Anterior cingulate cortex (tissue), 58 donors: Measurements from ENCODE around the gene TMEM117.

Experiments
- DNase-seq, 58 donors: peaks; one replicate each; lab custom pipeline; 2025; lab: John Stamatoyannopoulos, UW

TMEM117 gene

DNA sequence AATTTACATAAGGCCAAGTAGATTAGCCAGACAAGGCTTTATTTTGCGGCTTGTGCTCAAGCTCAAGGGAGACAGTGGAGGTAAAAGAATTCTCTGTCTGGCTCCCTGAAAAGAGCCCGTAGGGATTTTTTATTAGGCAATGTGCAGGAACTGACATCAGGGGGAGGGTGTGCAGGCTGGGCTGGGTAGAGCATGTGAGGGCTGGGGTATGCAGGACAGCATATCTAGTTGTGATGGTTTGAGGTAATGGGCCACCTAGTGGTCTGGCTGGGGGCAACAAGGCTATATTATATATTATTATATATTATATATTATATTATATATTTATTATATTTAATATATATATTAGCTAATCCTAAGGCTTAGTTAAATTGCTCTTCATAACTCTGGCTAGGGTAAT lies 102.1 kb downstream of the TMEM117 start:
- no peak for DNase-seq

DNA sequence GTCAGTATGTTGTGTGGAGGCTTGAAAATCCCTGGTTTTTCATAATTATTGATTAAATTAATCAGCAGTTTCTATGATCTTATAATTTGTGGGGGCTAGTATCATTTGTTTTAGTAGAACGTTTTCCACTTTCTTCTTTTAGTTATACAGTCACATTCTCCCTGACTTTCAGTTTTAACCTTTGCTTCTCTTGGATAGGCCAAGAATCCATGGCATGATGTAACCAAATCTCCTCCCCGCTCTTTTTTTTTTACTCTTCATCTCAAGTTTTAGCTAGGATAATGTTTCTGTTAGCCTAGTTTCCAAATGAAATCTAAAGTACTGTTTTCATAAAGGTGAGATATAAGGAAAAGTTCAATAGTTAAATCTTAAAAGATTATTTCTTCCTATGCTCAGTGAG lies 106.5 kb downstream of the TMEM117 start:
- DNase-seq, result no peak

DNA sequence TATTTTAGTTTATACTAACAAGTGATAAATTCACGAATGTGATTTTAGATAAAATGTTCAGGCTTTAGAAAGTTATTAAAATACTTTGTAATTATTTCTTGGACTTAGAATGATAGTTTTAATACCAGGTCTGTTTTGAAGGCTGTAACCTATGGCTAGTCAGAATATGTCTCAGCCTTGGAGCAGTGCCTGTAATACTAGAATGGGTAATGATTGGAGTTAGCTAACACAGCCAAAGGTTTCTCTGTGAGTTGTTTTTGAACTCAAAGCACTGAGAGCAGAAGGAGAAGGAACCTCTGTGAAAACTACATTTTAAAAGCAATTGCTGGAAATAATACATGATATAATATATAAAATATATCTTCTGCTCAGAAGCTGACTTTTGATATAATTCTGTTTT lies 110.1 kb downstream of the TMEM117 start:
- DNase-seq, result no peak

DNA sequence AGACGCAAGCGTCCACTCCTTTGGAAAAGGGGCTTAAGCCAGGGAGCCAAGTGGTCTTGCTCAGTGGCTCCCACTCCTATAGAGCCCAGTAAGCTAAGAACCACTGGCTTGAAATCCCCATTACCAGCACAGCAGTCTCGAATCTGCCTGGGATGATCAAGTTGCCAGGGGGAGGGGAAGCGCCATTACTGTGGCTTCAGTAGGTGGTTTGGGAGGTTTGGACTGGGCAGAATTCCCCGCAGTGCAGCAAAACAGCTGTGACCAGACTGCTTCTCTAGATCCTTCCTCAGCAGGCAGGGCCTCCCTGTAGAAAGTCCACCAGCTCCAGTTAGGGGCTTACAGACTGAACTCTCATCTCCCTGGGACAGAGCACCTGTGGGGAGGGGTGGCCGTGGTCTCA lies 115.4 kb downstream of the TMEM117 start:
- DNase-seq, result no peak

DNA sequence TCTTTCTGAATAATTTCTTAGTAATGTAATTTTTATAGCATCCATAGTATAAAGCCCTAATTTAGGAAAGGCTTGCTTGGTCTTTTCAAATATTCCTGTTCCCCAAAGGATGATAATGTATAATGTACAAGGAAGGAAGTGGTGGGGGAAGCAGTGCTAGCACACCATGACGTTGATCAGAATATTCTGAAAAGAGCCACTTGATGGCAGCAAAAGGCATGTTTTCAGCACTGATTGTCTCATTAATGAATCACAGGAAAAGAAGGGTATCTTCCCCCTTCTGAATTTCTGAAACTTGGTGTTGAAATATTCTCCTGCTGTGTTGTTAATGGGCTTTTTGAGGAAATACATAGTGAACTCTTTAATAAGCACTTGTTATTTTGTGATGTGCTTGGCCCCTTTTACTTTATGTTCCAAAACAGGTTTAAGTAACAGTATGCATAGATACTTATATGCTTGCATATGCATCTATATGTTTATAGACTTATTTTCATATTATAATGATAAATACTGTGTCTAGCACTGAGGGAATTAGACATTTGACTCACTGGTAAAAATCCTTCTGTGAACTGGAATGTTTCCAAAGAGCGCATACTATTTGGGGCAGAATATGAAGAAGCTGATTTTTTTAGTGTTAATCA lies 122.0 kb downstream of the TMEM117 start:
- peak in 19 of 58 donors; percentile 0 to 34 (median 2) for DNase-seq

DNA sequence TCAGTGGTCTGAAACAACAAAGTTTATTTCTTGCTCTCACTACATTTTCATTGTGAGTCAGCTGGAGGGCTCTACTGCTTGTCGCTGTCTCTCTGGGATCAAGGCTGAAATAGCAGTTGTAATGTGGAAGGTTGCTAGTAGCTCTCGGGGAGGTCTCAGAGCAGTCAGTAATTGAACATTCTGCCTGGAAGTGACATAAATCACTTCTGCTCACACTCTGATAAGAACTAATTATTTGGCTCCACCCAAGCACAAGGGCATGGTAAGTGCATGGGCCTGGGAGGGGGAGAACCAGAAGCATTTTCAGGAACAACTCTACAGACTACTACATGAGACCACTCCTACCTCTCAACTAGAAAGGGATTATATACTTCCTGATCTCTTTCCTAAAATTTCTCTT lies 128.2 kb downstream of the TMEM117 start:
- no peak for DNase-seq

DNA sequence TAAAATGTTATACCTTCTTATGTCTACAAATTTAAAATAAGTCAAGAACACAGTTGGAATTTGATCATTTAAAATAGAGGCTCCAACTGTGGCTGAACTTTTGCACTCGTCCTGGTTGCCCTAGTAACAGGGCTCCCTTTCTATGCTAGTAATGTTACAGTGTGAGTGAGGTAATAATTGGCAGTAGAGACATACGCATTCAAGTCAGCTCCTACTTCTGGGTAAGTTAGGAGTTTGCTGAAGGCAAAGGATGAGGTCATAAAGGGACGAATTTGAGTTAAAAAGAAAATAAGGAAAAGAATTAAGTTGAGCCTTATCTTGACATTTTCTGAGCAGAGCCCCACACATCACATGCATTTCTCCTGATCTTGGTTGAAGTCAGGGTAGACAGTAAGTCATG lies 129.1 kb downstream of the TMEM117 start:
- no peak for DNase-seq

DNA sequence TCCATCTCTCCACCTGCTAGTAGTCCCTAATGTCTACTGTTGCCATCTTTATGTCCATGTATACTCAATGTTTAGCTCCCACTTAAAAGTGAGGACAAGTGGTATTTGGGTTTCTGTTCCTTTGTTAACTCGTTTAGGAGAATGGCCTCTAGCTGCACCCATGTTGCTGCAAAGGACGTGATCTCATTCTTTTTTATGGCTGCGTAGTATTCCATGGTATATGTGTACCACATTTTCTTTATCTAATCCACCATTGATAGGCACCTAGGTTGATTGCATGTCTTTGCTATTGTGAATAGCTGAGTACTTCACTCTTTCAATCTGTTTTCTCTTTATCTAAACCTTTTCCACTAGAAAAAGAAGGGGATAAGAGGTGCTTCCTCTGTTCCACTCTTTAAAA lies 130.0 kb downstream of the TMEM117 start:
- DNase-seq, result no peak

DNA sequence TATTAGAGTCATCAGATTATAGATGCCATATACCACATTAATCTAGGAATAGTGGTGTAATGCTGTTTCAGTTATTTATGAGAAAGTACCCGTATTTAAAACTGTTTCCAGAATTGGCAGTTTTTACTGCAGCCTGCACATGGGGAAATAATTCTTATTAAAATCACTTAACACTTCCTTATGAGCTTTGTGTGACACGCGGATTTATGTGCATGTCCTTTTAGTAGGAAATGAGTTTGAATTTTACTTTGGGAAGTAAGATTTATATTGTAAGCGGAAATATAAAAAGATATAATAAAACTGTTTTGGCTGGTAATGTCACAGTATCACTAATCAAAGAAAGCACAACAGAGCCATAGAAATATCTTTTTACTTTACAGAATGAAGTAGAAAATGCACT lies 132.9 kb downstream of the TMEM117 start:
- no peak for DNase-seq

DNA sequence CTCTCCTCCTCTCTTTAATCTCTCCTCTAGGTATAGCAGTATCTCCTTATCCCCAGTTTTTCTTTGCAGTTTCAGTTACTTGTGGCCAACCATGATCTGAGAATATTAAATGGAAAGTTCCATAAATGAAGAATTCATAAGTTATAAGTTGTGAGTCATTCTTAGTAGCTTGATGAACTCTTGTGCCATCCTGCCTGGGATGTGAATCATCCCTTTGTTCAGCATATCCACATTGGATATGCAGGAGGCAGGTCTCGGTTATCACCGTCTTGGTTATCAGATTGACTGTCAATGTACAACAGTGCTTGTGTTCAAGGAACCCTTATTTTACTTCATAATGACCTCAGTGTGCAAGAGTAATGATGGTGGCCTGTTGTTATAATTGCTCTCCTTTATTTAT lies 134.0 kb downstream of the TMEM117 start:
- no peak for DNase-seq

DNA sequence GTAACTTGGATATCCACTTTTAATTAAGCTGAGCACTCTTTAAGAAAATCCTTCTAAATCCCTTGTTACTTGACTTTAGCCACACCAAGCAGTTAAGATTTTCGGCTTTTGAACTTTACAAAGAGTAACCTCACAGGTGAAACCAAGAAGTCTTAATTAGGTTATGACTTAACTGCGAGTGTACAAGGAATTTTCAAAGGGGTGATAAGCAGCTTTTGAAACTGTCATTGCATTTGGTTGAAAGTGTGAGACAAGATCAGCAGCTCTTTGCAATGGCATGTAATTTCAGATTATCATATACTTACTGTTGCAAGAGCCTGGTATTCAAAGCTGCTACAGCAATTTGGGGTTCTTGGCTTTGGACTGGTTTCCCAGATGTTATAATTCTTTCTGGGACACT lies 137.5 kb downstream of the TMEM117 start:
- no peak for DNase-seq

DNA sequence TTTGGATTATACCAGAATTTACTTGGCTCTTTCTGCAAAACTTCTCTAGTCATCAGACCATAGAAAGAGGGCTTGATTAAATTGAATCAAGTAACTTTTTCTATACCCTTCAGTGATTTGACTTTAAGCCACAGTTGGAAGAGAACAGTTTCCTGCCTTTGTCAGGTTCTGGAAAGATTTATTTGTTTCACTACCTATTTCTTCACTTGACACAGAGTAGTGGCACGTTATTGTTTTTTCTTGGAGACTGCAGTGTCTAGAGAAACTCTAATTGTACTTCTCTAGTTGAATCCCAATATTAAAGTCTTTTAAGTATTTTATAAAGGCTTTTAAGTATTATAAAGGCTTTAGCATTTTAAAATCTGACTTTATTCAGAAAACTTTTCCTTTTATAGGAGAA lies 138.1 kb downstream of the TMEM117 start:
- no peak for DNase-seq

DNA sequence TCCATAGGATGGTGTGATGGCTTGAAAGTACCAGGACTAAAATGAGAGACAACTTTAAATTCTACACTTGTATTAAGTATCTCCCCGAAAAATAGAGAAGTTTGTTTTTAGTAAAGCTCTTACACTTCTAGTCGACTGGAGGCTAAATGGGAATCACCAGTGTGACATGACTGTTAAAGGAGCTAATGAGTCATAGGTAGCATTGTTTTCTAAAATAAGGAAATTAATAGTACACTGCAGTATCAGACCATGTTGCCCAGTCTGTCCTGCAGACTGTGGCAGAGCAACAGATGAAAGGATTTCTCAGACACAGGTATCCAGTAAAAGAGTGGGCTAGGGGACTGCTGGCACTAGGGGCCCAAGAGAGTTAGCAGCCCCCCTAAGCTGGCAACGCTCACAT lies 140.1 kb downstream of the TMEM117 start:
- DNase-seq, result no peak

DNA sequence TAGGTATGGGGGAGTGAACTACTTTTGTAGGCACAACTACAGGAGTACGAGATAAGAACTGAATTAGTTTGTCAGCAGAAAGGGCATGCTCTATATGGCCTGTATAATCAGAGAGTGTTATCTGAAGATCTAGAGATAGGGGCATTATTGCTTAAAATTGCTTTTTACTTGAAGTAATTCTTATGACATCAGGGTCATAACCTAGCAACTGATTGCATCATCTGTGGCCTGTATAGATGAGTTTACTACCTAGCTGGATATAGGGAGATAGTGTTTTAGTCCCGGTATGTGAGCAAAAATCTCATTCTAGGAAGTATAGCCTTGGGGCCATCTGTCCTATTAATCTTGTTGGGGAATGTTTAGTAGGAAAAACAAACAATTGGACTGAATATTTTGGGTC lies 142.7 kb downstream of the TMEM117 start:
- DNase-seq, result no peak

DNA sequence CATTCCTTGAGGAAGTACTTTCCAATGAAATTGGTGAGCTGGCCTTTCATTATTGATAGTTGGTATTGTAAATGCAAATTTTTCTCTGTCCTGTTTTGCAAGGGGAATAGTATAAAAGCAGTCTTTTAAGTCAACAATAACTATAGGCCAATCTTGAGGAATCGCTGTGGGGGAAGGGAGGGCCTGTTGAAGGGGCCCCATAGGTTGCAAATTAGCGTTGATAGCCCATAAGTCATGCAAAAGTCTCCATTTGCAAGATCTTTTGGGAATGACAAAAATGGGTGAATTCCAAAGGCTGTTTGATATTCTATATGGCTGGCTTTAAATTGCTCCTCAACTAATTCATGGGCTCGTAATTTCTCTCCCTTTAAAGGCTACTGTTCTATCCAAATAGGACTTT lies 143.6 kb downstream of the TMEM117 start:
- no peak for DNase-seq

DNA sequence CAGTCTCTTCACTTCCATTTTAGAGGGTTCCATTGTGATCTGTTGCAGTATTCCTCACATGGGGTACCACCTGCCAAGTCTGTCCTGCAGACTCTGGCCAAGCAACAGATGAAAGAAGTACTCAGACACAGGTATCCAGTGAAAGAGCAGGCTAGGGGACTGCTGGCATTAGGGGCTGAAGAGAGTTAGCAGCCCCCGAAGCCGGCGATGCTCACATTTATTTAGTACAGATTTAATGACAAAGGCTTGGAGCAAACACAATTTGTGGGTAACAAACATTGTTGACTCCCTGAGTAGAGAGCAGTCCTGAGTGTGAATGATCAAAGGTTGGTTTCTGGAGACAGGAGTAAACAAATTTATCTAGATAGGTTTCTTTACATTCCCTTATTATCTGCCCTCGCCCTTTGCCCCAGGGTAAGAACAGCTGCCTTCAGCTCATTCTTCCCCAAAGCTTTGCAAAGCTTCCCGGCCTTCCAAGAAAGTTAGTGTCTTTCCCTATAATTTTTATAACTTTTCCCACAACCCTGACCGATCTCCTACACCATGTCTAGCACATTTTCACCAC lies 144.8 kb downstream of the TMEM117 start:
- no peak for DNase-seq

DNA sequence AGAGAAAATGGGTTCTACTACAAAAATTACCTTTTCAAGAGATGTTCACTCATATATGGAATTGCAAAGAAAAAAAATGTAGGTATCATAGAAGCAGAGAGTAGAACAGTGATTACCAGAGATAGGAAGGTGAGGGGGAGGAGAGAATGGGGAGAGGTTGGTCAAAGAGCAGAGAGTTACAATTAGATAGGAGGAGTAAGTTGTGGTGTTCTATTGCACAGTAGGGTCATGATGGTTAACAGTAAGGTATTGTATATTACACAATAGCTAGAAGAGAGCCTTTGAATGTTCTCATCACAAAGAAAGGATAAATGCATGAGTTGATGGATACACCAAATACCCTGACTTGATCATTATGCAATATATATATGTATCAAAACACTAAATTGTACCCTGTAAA lies 145.8 kb downstream of the TMEM117 start:
- DNase-seq, result no peak

DNA sequence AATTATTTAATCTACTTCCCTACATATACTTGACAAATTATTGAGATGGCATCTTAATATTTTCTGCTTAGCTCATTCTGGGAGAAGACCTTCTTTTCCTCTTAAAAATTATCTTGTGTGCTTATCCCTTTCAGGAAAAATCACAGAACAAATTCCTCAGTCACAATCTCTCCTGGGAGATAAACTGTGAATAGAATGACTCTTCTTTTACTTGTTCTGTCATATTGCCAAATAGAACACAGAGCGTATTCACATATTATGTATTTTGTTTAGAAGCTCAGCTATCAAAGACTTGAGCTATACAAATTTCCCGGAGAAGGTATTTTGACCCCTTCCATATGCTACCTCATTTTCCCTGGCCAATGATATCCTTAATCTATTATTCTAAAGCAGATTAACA lies 146.7 kb downstream of the TMEM117 start:
- no peak for DNase-seq

DNA sequence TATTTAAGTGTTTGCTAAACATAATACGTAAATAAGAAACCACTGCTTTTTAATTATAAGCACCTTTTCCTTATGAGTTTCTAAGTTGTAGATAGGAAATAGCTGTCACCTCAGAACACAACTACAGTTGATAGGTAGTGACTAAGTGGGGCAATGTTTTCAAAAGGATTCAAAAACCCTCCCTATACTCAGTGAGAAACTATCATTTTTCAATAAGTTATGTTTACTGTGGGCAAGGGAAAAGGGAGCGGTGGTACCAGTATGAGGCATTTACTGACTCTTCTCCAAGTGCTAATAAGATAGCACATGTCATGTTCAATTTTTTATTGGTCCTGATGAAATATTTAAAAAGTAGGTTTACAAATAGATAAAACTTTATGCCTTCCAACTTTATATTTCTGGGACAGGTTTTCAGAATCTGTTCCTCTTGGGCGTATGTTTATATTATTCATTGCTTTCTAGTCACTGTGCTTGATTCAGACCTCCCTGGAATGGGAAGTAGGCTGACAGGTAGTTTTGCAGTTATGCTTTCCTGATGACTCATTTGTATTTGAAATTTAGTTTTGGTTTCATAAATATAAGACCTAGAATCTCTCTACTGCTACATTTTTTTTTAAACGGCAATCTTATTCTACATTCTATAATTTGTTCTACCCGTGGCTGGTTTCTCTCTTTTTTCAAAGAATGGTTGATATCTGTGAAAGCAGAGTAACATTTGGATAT lies 153.1 kb downstream of the TMEM117 start:
- DNase-seq, result no peak

DNA sequence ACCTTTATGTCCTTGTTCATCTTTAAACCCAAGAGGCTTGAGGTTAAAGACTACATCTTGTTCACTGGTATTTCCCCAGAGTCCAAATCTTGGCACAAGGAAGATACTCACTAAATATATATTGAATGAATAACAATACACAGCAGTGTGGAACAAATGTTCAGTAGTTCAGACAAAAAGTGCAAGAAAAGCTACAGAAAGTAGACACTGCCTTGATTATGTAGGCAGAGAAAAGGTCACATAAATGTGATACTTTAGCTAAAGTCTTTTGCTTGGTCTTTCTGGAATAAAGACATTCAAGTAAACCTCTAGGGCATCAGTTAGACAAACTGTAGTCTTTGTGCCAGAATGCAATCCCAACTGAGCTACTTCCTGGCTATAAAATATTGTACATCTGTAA lies 157.0 kb downstream of the TMEM117 start:
- DNase-seq, result no peak

DNA sequence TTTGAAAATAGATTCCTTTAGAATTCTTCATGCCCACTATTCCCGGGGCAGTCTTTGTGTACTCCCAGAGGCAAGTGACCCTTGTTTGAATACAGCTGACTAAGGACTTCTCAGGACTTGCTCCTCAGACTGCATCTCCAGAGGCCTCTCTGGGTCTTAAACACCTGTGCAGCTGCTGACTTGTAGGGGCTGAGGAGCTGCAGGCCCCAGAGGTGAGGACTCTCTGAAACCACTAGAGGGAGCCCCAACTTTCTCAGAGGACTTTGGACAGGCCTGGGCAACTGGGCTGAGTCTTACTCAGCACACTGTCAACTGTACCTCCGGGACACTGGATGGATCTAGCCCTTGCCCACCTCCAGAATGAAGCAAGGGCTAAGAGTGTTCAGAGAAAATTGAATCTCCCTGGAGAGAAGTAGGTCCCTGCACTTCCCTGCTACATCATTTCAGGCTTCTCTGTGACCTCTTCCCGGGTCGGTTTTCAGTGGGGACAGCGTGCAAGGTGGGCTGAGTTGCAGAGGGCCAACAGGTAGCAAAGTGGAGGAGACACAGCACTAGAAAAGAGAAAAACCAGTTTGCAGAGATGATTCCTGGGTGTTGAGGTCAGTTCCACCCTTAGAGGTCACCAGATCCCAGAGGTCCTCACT lies 164.6 kb downstream of the TMEM117 start:
- DNase-seq, result no peak

DNA sequence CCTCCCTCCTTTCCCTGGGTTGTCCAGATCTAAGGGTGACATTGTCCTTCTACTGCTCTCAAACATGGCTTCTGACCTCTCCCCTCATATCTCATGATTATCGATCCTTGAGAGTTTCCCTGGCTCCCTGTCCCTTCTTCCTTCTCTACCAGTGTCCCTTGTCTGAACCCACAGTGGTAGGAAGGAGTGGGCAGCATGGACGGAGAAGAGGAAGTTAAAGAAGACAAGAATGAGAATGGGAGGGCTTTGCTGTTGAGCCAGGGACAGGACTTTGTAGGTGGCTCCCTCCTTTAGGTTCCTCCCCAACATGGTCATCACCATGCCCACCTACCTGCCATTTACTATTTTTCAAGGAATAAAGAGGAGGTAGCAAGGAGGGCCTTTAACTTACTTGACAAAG lies 166.7 kb downstream of the TMEM117 start:
- DNase-seq, result no peak
